ENCODE measurements around the gene ADCY3. TPM values are rescaled to one million over a fixed set of nuclear protein-coding genes. Genes with fewer than 3 reads are reported as not detected.
A peak's percentile ranks its signal among the peaks of the same experiment; 100 is the strongest.

The ADCY3 gene
- polyA plus RNA-seq, 3 donors: 2.5 to 9.3 (median 3.5) TPM

- peaks cover 0 to 3% (median 2%) of the 10 kb centered on the region in 3 donors for H3K27me3 Mint-ChIP-seq (ENCODE audit: low read depth in 3 of 3)
- Histone ChIP-seq H3K9ac (ENCODE audit: insufficient read depth, low read length, poor library complexity, severe bottlenecking) (no peak overlapping the region), H3K4me3 (replicated peaks in 1 of 3; ENCODE audit: low read depth in 2 of 3, low read length in 3 of 3) (no peak overlapping the region), H3K4me2 (replicated peaks; ENCODE audit: extremely low read depth, low read length, poor library complexity, severe bottlenecking) (no peak overlapping the region), H3K36me3 (replicated peaks in 1 of 2; ENCODE audit: control insufficient read depth in 1 of 2, insufficient read depth in 2 of 2, low read length in 2 of 2) (no peaks in the 10 kb centered on the region), H3K27me3 (ENCODE audit: control insufficient read depth in 2 of 2, insufficient read depth in 2 of 2, low read length in 2 of 2) (no peaks in the 10 kb centered on the region), H2AFZ (ENCODE audit: insufficient read depth, low read depth, low read length, poor library complexity, severe bottlenecking) (no peak overlapping the region), H3K9me3 (replicated peaks in 1 of 2; ENCODE audit: control insufficient read depth in 1 of 2, insufficient read depth in 1 of 2, low read length in 2 of 2) (peaks cover 0 to 31% of the 10 kb centered on the region in 2 donors), H4K20me1 (ENCODE audit: insufficient read depth, low read length) (no peaks in the 10 kb centered on the region), H3K4me1 (ENCODE audit: control insufficient read depth in 1 of 2, insufficient read depth in 2 of 2, low read length in 2 of 2) (no peaks in the 10 kb centered on the region), H3K79me2 (ENCODE audit: insufficient read depth, low read length) (no peaks in the 10 kb centered on the region), H3K27ac (ENCODE audit: low read depth in 1 of 2, low read length in 2 of 2) (no peak overlapping the region)
- no peak for DNase-seq
- H3K36me3 Mint-ChIP-seq: peaks cover 32 to 35% of the 10 kb centered on the region in 2 donors
- peaks cover 10 to 21% (median 16%) of the 10 kb centered on the region in 7 donors for H3K9me3 Mint-ChIP-seq
- peak overlapping the region in 1 of 7 donors; percentile 4 for H3K27ac Mint-ChIP-seq
- intact Hi-C loops (cut with micrococcal nuclease): no loop called here
- WGBS (ENCODE audit: insufficient coverage): no CpG with 5 or more reads among the region's 9 CpGs
- no peak for TF ChIP-seq CTCF (IDR thresholded peaks at IDR 0.05)
- H3K4me1 Mint-ChIP-seq: peaks cover 1% of the 10 kb centered on the region
- no peak overlapping the region for H3K4me3 Mint-ChIP-seq
Observed at GRCh38 chr2:24853046-24853445, 67.0 kb downstream of the ADCY3 start.

GRCh38 chr2:24852431-24853020, 67.5 kb downstream of the ADCY3 start:
- DNase-seq: no peak
- H3K36me3 ChIP-seq (replicated peaks in 1 of 2; ENCODE audit: control insufficient read depth in 1 of 2, insufficient read depth in 2 of 2, low read length in 2 of 2): no peaks in the 10 kb centered on the region
- H3K4me1 ChIP-seq (ENCODE audit: control insufficient read depth in 1 of 2, insufficient read depth in 2 of 2, low read length in 2 of 2): no peaks in the 10 kb centered on the region
- no peak overlapping the region for H3K9ac ChIP-seq (ENCODE audit: insufficient read depth, low read length, poor library complexity, severe bottlenecking)
- H3K9me3 ChIP-seq (replicated peaks in 1 of 2; ENCODE audit: control insufficient read depth in 1 of 2, insufficient read depth in 1 of 2, low read length in 2 of 2): peaks cover 0 to 37% of the 10 kb centered on the region in 2 donors
- H2AFZ ChIP-seq (ENCODE audit: insufficient read depth, low read depth, low read length, poor library complexity, severe bottlenecking): no peak overlapping the region
- Mint-ChIP-seq H3K27me3 (ENCODE audit: low read depth in 3 of 3) (peaks cover 0 to 3% (median 2%) of the 10 kb centered on the region in 3 donors), H3K27ac (peak overlapping the region in 2 of 7 donors; percentile 4 to 80), H3K36me3 (peaks cover 33% of the 10 kb centered on the region in 2 donors), H3K9me3 (peaks cover 13 to 26% (median 21%) of the 10 kb centered on the region in 7 donors), H3K4me3 (no peak overlapping the region), H3K4me1 (peaks cover 1% of the 10 kb centered on the region)
- intact Hi-C loops (cut with micrococcal nuclease): no loop called here
- H3K27ac ChIP-seq (ENCODE audit: low read depth in 1 of 2, low read length in 2 of 2): no peak overlapping the region
- TF ChIP-seq CTCF (IDR thresholded peaks at IDR 0.05): no peak
- no peaks in the 10 kb centered on the region for H4K20me1 ChIP-seq (ENCODE audit: insufficient read depth, low read length)
- H3K4me3 ChIP-seq (replicated peaks in 1 of 3; ENCODE audit: low read depth in 2 of 3, low read length in 3 of 3): no peak overlapping the region
- H3K79me2 ChIP-seq (ENCODE audit: insufficient read depth, low read length): no peaks in the 10 kb centered on the region
- H3K27me3 ChIP-seq (ENCODE audit: control insufficient read depth in 2 of 2, insufficient read depth in 2 of 2, low read length in 2 of 2): no peaks in the 10 kb centered on the region
- H3K4me2 ChIP-seq (replicated peaks; ENCODE audit: extremely low read depth, low read length, poor library complexity, severe bottlenecking): no peak overlapping the region
- 96% methylated on average over 17 of the region's 23 CpGs for WGBS (ENCODE audit: insufficient coverage)
